ENCODE results near the gene MAP3K9. TPM values are rescaled to one million over a fixed set of nuclear protein-coding genes. Genes with fewer than 3 reads are reported as not detected.
A peak's percentile ranks its signal among the peaks of the same experiment; 100 is the strongest.

The MAP3K9 gene
- total RNA-seq, 4 donors from 2014 or later = 0.20 to 1.5 (median 0.59) TPM

DNA sequence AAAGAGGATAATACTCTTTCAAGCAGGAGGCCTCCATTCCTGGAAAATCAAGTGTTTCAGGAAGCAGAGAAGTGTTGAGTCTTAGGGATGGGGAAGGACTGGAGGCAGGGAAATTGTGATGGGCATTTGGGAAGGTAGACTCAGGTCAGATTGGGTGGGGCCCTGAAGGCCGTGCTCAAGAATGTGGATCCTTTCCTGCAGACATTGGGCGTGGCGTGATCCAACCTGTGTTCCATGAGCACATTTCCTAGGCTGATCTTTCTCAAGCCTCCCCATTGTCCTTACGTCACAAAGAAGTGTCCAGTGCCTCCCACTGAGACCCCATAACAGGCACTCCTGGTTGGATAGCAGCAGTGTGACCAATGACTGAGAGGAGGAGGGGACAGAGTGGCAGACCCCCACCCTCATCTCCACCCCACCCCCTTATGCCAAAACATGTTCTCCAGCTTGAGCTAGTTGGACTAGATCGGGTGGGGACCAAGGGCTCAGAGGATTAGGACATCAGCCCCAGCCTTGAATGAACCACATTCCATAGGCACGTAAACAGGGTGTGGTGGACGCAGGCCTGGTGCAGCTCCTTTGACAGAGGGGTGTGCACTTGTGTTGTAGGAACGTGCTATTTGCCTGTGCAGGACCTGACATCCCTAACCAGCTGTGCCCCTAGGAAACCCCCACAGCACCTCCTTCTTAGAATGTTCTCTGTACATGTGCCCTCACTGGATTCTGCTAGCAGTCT lies 90.8 kb downstream of the MAP3K9 start:
- TF ChIP-seq, protein P1, sequence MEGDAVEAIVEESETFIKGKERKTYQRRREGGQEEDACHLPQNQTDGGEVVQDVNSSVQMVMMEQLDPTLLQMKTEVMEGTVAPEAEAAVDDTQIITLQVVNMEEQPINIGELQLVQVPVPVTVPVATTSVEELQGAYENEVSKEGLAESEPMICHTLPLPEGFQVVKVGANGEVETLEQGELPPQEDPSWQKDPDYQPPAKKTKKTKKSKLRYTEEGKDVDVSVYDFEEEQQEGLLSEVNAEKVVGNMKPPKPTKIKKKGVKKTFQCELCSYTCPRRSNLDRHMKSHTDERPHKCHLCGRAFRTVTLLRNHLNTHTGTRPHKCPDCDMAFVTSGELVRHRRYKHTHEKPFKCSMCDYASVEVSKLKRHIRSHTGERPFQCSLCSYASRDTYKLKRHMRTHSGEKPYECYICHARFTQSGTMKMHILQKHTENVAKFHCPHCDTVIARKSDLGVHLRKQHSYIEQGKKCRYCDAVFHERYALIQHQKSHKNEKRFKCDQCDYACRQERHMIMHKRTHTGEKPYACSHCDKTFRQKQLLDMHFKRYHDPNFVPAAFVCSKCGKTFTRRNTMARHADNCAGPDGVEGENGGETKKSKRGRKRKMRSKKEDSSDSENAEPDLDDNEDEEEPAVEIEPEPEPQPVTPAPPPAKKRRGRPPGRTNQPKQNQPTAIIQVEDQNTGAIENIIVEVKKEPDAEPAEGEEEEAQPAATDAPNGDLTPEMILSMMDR (IDR thresholded peaks at IDR 0.05) = no peak
- TF ChIP-seq EP300 (IDR thresholded peaks at IDR 0.05) = no peak
- TF ChIP-seq POLR2A (IDR thresholded peaks at IDR 0.05) = no peak
- Histone ChIP-seq H3K4me3 (no peak overlapping the region), H3K9me3 (no peaks in the 10 kb centered on the region), H3K36me3 (no peaks in the 10 kb centered on the region), H3K4me1 (peaks cover 0 to 5% (median 0%) of the 10 kb centered on the region in 4 donors), H3K27me3 (no peaks in the 10 kb centered on the region), H3K27ac (no peak overlapping the region)
- DNase-seq (ENCODE audit: low spot score in 2 of 2) = no peak
- WGBS, 2 donors = 71 to 88% methylated on average over 8 of the region's 8 CpGs

DNA sequence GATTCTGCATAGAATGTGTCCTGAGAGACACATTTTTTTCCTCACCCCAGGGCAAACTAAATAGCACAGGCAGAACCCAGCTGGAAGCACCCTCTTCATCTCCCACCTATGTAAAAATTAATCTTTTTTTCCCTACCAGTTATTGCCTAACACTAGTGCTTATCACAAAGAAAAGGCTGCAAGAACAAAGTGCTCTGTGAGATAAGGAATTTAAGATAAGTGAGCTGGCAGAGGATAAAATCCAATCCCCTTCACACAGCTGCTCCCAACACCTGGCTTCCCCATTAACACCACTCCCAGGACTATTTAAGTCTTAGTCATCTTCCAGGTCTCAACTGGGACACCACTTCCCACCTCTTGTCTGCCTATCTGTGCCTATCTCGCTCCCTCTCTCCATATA lies 92.4 kb downstream of the MAP3K9 start:
- H3K36me3 ChIP-seq = no peaks in the 10 kb centered on the region
- WGBS, 2 donors = 75 to 89% methylated on average over 1 of the region's 1 CpG

DNA sequence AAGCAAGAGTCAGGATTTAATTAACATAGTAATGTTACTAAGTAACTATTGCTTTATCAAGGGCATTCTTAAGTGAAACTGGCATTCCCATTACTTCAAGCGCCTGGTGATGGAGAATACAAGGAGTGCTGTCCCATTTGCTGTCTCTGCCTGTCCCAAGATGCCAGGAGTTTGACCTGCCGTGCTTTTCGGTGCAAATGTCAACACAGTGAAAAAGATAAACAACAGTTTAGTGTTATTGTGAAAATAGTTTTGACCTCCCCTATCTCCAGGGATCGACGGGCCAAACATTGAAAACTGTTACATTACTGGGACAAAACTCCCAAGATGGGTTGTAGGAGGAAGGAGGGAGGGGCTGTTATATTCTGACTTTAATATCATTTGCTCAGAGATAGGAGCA lies 92.8 kb downstream of the MAP3K9 start:
- Histone ChIP-seq H3K4me1 (peaks cover 0 to 12% (median 0%) of the 10 kb centered on the region in 4 donors), H3K36me3 (no peaks in the 10 kb centered on the region), H3K4me3 (no peak overlapping the region), H3K9me3 (no peaks in the 10 kb centered on the region), H3K27me3 (no peaks in the 10 kb centered on the region), H3K27ac (no peak overlapping the region)
- DNase-seq (ENCODE audit: low spot score in 2 of 2) = no peak
- TF ChIP-seq, protein P1 (IDR thresholded peaks at IDR 0.05) = no peak
- no peak for TF ChIP-seq POLR2A (IDR thresholded peaks at IDR 0.05)
- no peak for TF ChIP-seq EP300 (IDR thresholded peaks at IDR 0.05)
- 43 to 49% methylated on average over 5 of the region's 5 CpGs for WGBS, 2 donors

More for the DNA sequence above, 92.4 kb downstream of the MAP3K9 start:
- H3K9me3 ChIP-seq = no peaks in the 10 kb centered on the region
- DNase-seq (ENCODE audit: low spot score in 2 of 2) = no peak
- H3K4me3 ChIP-seq = no peak overlapping the region
- no peak for TF ChIP-seq POLR2A (IDR thresholded peaks at IDR 0.05)
- TF ChIP-seq EP300 (IDR thresholded peaks at IDR 0.05) = no peak
- TF ChIP-seq, protein P1 (IDR thresholded peaks at IDR 0.05) = no peak
- no peak overlapping the region for H3K27ac ChIP-seq
- no peaks in the 10 kb centered on the region for H3K27me3 ChIP-seq
- H3K4me1 ChIP-seq = peaks cover 0 to 12% (median 0%) of the 10 kb centered on the region in 4 donors

DNA sequence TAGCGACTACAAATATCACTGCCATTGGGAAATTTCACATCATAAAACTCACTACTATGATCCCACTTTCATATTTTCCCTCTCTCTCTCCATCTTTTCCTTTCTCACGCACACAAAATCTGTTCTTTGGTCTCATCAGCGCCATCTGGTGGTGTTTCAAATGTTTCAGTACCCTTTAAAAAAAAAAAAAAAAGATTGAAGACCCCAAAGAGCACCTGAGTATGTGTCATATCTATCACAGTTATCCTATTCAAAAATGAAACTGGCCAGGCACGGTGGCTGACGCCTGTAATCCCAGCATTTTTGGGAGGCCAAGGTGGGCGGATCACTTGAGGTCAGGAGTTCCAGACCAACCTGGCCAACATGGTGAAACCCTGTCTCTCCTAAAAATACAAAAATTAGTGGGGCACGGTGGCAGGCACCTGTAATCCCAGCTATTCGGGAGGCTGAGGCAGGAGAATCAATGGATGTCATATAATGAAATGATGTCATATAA lies 95.2 kb downstream of the MAP3K9 start:
- peak in 1 of 2 donors; percentile 48 for DNase-seq (ENCODE audit: low spot score in 2 of 2)
- Histone ChIP-seq H3K4me1 (peaks cover 0 to 12% (median 0%) of the 10 kb centered on the region in 4 donors), H3K27ac (no peak overlapping the region), H3K36me3 (no peaks in the 10 kb centered on the region), H3K27me3 (no peaks in the 10 kb centered on the region), H3K9me3 (no peaks in the 10 kb centered on the region), H3K4me3 (no peak overlapping the region)
- WGBS, 2 donors = 18 to 20% methylated on average over 8 of the region's 8 CpGs
- TF ChIP-seq POLR2A (IDR thresholded peaks at IDR 0.05) = no peak
- TF ChIP-seq, protein P1 (IDR thresholded peaks at IDR 0.05) = peak; percentile 38 to 60 (median 53)

DNA sequence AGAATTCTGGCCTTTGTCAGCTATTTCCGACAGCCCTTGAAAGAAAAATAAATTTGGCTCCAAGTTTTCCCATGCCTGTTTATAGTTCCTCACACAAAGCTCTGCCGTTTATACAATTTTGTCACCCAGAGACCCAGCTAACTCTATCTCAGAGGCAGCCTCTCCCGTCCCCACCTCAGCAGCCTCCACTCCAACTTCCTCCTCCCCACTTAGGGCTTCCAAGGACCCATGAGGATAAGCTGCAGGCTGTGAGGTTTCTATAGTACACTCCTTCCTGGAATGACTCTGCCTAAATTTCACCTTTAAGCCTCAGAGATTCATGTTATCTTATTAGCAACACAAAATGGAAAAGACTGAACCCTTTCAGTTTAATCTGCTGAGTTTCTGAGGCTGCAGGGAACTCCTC lies 95.8 kb downstream of the MAP3K9 start:
- WGBS, 2 donors = 9 to 20% methylated on average over 3 of the region's 3 CpGs
- H3K36me3 ChIP-seq = no peaks in the 10 kb centered on the region
- peaks cover 0 to 12% (median 0%) of the 10 kb centered on the region in 4 donors for H3K4me1 ChIP-seq
- H3K27me3 ChIP-seq = no peaks in the 10 kb centered on the region
- H3K27ac ChIP-seq = peak overlapping the region in 1 of 4 donors; percentile 22
- TF ChIP-seq POLR2A (IDR thresholded peaks at IDR 0.05) (no peak), EP300 (IDR thresholded peaks at IDR 0.05) (no peak)
- TF ChIP-seq, protein P1 (IDR thresholded peaks at IDR 0.05) = no peak
- no peak overlapping the region for H3K4me3 ChIP-seq
- DNase-seq (ENCODE audit: low spot score in 2 of 2) = no peak
- no peaks in the 10 kb centered on the region for H3K9me3 ChIP-seq
